Measurements from ENCODE around the gene CPD. TPM values are rescaled to one million over a fixed set of nuclear protein-coding genes. Genes with fewer than 3 reads are reported as not detected.
"Not testable (repeated sequence)": the region's sequence is repeated elsewhere in the genome, so short reads cannot be mapped to it uniquely, and the experiment has no call there.

Gene CPD
- polyA plus RNA-seq (ENCODE audit: insufficient read length in 10 of 10), result 10 to 100 TPM; 21.5 to 30.8 (median 26.0) TPM
- long read RNA-seq, donor 1, partial matches to known transcripts, result 0 of 1 reads
- long read RNA-seq, donor 1, other reads (novel, unspliced or antisense), result 0 of 1 reads
- long read RNA-seq, donor 2, full-length matches to known transcripts, result 1 of 1 reads
- long read RNA-seq, donor 2, partial matches to known transcripts, result 0 of 1 reads
- long read RNA-seq, donor 2, other reads (novel, unspliced or antisense), result 0 of 1 reads
- long read RNA-seq, donor 3, result 0 reads
- long read RNA-seq, donor 4, full-length matches to known transcripts, result 2 of 2 reads
- long read RNA-seq, donor 4, partial matches to known transcripts, result 0 of 2 reads
- long read RNA-seq, donor 4, other reads (novel, unspliced or antisense), result 0 of 2 reads
- long read RNA-seq, donor 5, full-length matches to known transcripts, result 4 of 4 reads
- long read RNA-seq, donor 5, partial matches to known transcripts, result 0 of 4 reads
- long read RNA-seq, donor 5, other reads (novel, unspliced or antisense), result 0 of 4 reads
- long read RNA-seq, donor 6, full-length matches to known transcripts, result 4 of 4 reads
- long read RNA-seq, donor 6, partial matches to known transcripts, result 0 of 4 reads
- long read RNA-seq, donor 6, other reads (novel, unspliced or antisense), result 0 of 4 reads
- long read RNA-seq, donor 7, full-length matches to known transcripts, result 3 of 3 reads
- long read RNA-seq, donor 7, partial matches to known transcripts, result 0 of 3 reads
- long read RNA-seq, donor 7, other reads (novel, unspliced or antisense), result 0 of 3 reads
- long read RNA-seq, donor 8, full-length matches to known transcripts, result 3 of 3 reads
- long read RNA-seq, donor 8, partial matches to known transcripts, result 0 of 3 reads
- long read RNA-seq, donor 8, other reads (novel, unspliced or antisense), result 0 of 3 reads
- long read RNA-seq, donor 9, result 0 reads

DNA sequence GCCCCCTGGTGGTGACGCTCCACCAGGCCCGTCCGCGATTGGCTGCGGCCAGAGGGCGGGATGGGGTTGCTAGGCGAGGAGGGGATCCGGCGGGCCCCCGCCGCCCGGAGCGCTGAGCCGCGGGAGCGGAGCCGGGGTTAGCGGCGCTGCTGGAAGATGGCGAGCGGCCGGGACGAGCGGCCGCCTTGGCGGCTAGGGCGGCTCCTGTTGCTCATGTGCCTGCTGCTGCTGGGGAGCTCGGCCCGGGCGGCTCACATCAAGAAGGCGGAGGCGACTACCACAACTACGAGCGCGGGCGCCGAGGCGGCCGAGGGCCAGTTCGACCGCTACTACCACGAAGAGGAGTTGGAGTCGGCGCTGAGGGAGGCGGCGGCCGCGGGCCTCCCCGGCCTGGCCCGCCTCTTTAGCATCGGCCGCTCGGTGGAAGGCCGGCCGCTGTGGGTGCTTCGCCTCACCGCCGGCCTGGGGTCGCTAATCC lies at the start of gene CPD:
Gene CPD, plus strand, starts transcription at position 103 of the 478 bp plus-strand sequence. Its CDS starts 54 bp downstream, at position 157.
- peak; percentile 95 to 99 (median 98) for DNase-seq

- no peak for DNase-seq
Observed at GRCh38 chr17:30332057-30332542, 46.6 kb upstream of the CPD start.

DNA sequence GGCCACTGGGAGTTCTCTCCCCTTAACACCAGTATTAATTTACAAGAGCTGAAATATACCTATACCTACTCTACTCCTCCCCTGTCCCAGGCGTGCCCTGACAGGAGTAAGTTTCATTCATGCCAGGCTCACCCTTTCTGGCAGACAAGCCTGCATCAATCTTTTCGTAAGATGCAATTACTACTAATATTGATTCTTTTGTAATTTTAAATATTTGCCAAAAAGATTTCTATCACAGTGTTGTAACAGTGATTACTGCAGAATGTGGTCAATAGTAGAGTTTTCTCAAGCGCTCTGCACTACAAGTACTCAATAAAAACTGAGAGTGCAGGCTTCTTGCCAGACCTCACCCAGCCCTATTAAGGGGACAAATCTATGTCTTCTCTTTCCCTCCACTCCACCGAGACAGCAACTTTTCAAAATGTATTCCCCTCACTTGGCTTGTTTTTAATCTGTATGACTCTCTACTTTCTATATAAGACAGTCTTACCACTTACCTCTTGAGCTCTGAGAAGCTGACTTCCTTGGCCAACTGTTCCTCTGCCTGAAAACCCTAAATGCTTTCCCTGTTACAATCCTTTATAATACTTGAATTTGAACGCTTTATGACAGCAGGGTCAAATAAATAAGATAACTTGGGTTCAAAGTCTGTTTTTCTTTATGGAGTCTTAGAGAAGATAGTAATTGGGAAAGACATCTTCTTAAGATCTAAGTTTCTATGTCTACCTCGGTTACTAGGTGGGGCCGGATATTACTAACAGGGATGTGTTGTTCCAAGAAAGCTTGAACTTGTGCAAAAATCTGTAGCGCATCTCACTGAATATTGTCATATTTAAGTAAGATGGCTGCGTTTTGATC lies 45.0 kb upstream of the CPD start, which contains the start of gene TMIGD1:
Gene TMIGD1, minus strand, starts transcription at position 555 of the 858 bp plus-strand sequence. CDS start 1,924 bp downstream, outside the sequence.
- DNase-seq, result no peak

DNA sequence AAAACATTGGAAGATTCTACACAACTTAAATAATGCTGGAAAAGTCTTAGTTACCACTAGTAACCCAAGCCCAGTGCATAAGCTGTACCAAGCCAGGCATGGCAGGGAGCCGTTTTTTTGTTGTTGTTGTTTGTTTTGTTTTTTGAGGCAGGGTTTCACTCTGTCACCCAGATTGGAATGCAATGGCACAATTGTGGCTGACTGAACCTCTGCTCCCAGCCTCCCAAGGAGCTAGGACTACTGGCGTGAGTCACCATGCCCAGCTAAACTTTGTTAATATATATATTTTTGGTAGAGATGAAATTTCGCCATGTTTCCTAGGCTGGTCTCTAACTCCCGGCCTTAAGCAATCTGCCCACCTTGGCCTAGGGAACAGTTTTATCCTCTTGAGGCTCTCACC lies 44.3 kb upstream of the CPD start:
- no peak for DNase-seq

- DNase-seq, result peak in 1 of 3 donors; percentile 29
Observed at GRCh38 chr17:30336369-30337171, 42.2 kb upstream of the CPD start.

GRCh38 chr17:30337393-30337999 lies 41.2 kb upstream of the CPD start:
- DNase-seq, result no peak

DNA sequence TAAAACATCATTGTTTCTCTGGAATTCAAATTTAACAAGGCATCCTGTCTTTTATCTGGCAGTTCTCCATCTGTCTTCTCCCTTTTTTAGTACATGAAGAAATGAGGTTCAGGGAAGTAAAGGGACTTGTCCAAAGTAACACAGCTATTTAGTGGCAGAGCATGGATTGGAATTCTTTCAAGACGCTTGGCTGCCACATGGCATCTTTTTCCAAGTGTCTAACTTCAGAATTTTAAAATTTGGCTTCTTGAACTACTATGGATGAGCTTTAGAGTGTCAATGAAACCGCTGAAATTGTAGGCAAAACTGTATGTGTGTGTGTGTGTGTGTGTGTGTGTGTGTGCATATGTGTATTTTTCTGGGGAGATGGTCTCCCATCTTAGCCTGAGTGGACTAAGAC lies 39.6 kb upstream of the CPD start:
- DNase-seq, result no peak

- no peak for DNase-seq
Observed at GRCh38 chr17:30340801-30341356, 37.8 kb upstream of the CPD start.

GRCh38 chr17:30341703-30342249 lies 37.0 kb upstream of the CPD start:
- DNase-seq, result no peak

DNA sequence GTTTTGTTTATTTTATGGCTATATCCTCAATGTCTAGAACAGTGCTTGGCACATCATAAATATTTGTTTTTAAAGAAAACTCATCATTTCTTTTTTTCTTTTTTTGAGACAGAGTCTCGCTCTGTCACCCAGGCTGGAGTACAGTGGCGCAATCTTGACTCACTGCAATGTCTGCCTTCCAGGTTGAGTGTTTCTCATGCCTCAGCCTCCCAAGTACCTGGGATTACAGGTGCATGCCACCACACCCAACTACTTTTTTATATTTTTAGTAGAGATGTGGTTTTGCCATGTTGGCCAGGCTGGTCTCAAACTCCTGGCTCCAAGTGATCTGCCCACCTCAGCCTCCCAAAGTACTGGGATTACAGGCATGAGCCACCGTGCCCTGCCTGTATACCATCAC lies 35.5 kb upstream of the CPD start:
- DNase-seq, result not testable (repeated sequence)

- DNase-seq, result no peak
Observed at GRCh38 chr17:30343796-30344195, 34.9 kb upstream of the CPD start.

DNA sequence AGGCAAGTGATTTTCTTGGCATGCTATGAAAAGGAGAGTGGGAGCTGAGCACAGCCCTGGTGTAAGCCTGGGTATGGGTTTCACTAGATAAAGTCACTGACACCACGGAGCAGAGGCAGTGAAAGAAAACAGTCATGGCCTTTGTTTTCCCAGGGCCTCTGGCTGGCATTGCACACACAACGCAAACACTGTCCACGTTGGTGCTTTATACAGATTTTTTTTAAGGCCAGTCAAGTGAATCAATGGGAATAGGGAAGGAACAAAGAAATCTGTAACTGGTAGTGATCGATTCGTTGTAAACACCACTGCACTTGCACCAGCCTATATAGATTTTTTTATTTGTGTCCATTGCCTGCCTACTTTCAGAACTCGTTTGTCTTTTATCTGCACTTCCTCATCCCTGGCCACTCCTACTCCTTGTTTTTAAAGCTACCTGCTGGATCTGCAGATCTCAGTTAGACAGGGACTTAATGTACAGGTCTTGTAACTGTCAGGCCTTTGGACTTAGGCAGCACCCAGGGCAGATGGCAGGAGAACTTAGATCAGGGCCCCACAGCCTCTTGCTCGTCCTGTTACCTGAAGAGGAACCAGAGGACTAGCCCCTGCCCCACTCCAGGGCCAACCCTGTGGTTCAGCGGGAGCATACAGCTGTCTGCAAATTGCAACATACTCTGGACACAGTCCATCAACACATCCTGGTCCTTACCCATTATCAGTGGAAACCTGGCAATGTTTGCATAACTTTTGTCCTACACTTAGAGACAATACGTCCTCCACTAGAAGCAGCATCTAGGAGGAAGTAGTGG lies 34.2 kb upstream of the CPD start:
- DNase-seq, result peak in 1 of 3 donors; percentile 17

- DNase-seq, result no peak
Observed at GRCh38 chr17:30345089-30345433, 33.7 kb upstream of the CPD start.

DNA sequence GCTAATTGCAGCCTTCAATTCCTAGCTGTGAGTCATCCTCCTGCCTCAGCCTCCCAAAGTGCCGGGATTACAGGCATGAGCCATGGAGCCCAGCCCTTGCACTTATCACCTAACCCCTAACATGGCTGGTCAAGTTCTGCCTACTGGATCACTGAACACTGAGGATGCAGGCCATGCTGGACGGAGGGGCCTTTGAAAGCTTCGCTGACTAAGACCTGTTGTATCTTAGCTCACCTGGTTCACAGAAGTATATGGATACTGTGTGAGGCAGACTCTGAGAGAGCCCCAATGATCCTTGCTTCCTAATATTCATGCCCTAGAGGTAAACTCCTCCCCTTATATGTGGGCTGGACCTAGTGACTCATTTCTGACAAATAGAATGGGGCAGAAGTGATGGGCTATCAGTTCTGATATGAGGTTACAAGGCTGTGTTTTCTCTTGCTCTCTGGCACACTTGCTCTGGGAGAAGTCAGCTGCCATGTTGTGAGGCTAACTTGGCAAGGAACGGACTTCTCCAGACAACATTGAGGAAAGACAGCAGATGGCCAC lies 33.1 kb upstream of the CPD start:
- DNase-seq, result no peak

GRCh38 chr17:30346221-30346795 lies 32.4 kb upstream of the CPD start:
- DNase-seq, result no peak

GRCh38 chr17:30347488-30347887 lies 31.2 kb upstream of the CPD start:
- no peak for DNase-seq

DNA sequence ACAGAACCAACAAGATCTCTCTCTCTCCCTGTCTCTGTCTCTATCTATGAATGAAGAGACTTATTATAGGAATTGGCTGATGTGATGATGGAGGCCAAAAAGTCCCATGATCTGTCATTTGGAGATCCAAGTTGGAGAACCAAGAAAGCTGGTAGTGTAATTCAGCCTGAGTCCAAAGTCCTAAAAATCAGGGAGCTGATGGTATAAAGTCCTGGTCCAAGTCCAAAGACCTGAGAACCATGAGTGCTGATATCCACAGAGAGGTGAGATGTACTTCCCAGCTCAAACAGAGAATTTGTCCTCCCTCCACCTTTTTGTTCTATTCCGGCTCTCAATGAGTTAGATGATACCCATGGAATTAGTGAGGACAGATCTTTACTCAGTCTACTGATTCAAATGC lies 29.5 kb upstream of the CPD start:
- no peak for DNase-seq

DNA sequence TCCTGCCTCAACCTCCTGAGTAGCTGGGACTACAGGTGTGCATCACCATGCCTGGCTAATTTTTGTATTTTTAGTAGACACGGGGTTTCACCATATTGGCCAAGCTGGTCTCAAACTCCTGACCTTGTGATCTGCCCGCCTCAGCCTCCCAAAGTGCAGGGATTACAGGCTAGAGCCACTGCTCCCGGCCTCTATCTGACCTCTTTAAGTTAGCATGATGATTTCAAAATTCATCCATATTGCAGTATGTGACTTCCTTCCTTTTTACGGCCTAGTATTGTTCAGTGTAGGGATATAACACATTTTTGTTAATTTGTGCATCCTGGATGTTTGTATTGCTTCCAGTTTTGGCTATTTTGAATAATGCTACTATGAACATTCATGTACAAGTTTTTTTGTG lies 27.5 kb upstream of the CPD start:
- not testable (repeated sequence) for DNase-seq

All from muscle of back (tissue), 13 donors.